HG02610 (cell line): ENCODE data around the gene DIRAS1.

Experiments
- ATAC-seq: cut with Tn5 transposase; IDR thresholded peaks from one replicate; pipeline ENCODE4 v1.9.1; 2021; ENCODE audit warnings: mild to moderate bottlenecking, moderate library complexity; ENCODE audit not compliant: unreplicated experiment

Gene DIRAS1

GRCh38 chr19:2755811-2756210, 34.6 kb upstream of the DIRAS1 start:
- ATAC-seq, result no peak

- ATAC-seq, result no peak
These were observed 34.2 kb upstream of the DIRAS1 start for GRCh38 chr19:2755448-2755705.

GRCh38 chr19:2754659-2755447, 33.7 kb upstream of the DIRAS1 start:
- no peak for ATAC-seq

- no peak for ATAC-seq
These were observed 30.3 kb upstream of the DIRAS1 start for GRCh38 chr19:2751438-2751830.

GRCh38 chr19:2750808-2751437, 29.8 kb upstream of the DIRAS1 start:
- no peak for ATAC-seq

GRCh38 chr19:2747349-2747748, 26.2 kb upstream of the DIRAS1 start:
- ATAC-seq, result no peak

- no peak for ATAC-seq
These were observed 22.9 kb upstream of the DIRAS1 start for GRCh38 chr19:2744113-2744512.

GRCh38 chr19:2743099-2743498, 21.9 kb upstream of the DIRAS1 start:
- ATAC-seq, result no peak

- no peak for ATAC-seq
These were observed 19.1 kb upstream of the DIRAS1 start for GRCh38 chr19:2740314-2740656.

GRCh38 chr19:2739602-2740313, 18.6 kb upstream of the DIRAS1 start, which contains the start of gene SLC39A3:
SLC39A3 (minus strand) TSS chr19:2740017; CDS start chr19:2737257, 2,760 bp downstream.
- ATAC-seq, result peak; percentile 91

- ATAC-seq, result no peak
These were observed 15.5 kb upstream of the DIRAS1 start for GRCh38 chr19:2736550-2737190.

GRCh38 chr19:2735374-2735773, 14.2 kb upstream of the DIRAS1 start:
- no peak for ATAC-seq

- no peak for ATAC-seq
These were observed 13.6 kb upstream of the DIRAS1 start for GRCh38 chr19:2734589-2735288.

- ATAC-seq, result no peak
These were observed 12.9 kb upstream of the DIRAS1 start for GRCh38 chr19:2733930-2734588.

- no peak for ATAC-seq
These were observed 11.7 kb upstream of the DIRAS1 start for GRCh38 chr19:2732883-2733282.

- no peak for ATAC-seq
These were observed 11.1 kb upstream of the DIRAS1 start for GRCh38 chr19:2732157-2732725.

GRCh38 chr19:2731181-2731995, 10.2 kb upstream of the DIRAS1 start:
- no peak for ATAC-seq

GRCh38 chr19:2729943-2730818, 9.0 kb upstream of the DIRAS1 start:
- ATAC-seq, result no peak
